ENCODE data around the gene DUOX1.

DUOX1 gene

GRCh38 chr15:45168751-45169551 lies 39.2 kb downstream of the DUOX1 start:
- no peak for DNase-seq (ENCODE audit: low read depth in 3 of 3)

GRCh38 chr15:45169608-45170480 lies 40.0 kb downstream of the DUOX1 start:
- DNase-seq (ENCODE audit: low read depth in 3 of 3), result no peak

DNA sequence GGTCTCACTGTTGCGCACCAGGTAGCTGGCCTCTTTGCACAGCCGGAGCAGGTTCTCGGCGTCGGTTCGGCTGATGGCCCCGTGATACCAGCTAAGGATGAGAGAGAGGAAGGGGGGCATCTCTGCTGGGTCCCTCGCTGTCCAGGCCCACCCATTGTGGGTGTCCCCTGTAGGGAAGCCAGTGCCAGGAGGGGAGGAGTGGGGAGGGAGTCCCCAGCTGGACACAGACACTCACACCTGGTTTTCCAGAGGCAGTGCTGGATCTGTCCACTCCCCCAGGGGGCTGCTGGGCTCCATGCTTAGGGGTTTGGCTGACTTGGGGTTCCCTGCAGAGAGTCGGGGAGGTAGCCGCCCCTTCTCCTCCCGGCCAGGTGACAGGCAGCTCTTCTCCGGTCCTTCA lies 42.1 kb downstream of the DUOX1 start:
- no peak for DNase-seq (ENCODE audit: low read depth in 3 of 3)

- DNase-seq (ENCODE audit: low read depth in 3 of 3), result no peak
Measured at GRCh38 chr15:45174069-45174468, 44.3 kb downstream of the DUOX1 start.

DNA sequence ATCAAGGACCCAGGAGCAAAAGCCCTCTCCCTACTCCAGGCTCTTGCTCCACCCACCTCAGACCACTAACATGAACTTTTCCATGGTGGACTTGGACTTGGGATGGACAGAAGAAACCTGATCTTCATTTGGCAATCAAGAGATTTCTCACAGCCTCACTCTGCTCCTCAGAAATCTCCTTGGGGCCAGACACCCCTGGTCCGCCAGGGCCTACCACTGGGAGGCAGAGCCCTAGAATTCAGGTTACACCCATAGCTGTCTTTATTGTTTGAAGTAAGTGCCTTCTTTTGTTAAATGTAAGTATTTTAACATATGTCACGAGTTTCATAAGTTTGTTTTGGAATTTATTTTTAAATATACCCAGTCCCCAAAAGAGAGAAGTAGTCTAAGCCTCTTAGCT lies 44.8 kb downstream of the DUOX1 start:
- no peak for DNase-seq (ENCODE audit: low read depth in 3 of 3)

DNA sequence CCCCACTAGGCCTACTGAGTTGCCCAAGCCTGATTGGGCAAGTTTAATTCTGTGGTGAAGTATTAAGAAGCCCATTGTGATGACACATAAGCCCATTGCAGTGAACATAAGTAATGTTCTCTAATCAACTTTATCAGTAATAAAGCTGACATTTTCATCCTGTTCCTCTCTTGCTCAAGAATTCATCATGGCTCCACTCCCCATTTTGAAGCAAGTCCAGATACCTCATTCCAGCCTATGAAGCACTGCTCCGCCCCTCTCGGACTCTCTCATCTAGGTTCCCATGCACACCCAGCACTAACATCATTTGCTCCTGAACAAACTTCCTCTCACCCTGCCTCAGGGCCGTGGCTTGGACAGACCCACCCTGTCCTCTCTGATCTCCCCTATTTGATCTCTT lies 47.5 kb downstream of the DUOX1 start:
- DNase-seq (ENCODE audit: low read depth in 3 of 3), result no peak

DNA sequence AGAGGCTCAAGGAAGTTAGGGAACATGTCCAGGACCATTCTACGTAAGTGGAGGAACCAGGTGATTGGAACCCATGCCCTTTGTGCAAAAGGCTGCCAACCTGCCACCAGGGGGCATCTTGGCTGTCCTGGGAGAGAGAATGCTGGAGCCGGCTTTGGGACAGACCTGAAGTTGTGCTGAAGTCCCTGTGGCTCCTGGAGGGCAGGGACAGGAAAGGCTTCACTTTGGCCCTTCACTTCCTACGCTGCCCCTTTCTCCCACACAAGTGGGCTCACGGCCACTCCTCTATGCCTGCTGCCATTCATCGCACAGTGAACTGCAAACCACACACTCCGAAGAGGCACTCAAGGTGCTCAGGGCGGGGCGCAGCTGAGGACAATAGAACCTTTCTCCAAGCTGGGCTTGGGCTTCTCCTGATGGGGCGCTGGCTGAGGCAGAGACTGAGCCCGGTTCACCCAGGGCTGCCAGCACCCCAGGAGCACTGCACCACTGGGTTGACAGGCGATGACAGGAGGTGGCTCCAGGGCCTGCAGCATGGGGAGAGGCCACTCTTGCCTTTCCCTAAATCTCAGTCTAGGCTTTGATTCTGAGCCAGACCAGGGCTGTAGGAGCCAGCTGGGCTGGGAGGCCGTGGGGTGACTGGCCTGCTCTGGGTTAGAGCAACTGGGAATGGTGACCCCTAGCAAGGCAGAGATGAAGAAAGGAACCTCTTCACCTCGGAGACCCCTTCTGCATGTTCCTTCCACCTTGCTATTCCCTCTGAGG lies 49.6 kb downstream of the DUOX1 start:
- DNase-seq (ENCODE audit: low read depth in 3 of 3), result peak in 2 of 3 experiments; percentile 28 to 40

GRCh38 chr15:45180201-45180600 lies 50.4 kb downstream of the DUOX1 start:
- no peak for DNase-seq (ENCODE audit: low read depth in 3 of 3)

- no peak for DNase-seq (ENCODE audit: low read depth in 3 of 3)
Measured at GRCh38 chr15:45180648-45181436, 51.0 kb downstream of the DUOX1 start.

DNA sequence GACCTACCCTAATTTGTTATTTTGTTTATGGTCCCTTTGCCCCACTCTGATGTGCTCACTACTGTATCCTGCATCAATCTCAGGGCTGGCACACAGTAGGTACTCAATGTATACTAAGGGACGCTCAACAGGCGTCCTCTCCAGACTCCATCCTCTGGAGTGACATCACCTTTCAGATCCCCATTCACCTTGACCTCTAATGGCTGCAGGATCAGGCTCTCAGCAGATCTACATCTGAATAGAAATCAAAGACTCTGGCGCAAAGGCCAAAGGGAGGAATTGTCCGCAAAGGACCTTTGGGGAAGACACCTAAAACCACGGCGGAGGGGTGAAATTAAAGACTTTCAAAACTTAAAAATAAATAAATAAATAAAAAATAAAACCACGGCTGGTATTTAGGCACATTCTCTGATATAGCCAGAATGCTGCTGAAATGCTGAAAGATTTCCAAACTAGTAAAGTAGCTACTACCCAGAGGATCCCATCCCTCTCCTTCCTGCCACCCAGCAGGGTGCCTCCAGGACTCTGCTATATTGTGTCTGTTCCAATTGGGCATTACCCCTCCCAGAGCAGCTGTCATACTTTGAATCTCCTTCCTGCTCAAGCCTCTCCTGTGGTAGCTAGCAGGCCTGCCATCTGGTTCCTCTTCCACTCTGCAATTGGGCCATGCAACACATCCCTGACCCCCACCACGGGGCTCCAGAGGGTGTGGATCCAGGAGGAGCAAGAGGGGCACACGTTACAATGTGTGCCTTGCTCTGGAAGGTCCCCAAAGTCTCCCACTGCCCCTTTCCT lies 51.9 kb downstream of the DUOX1 start:
- DNase-seq (ENCODE audit: low read depth in 3 of 3), result no peak

- no peak for DNase-seq (ENCODE audit: low read depth in 3 of 3)
Measured at GRCh38 chr15:45182996-45183395, 53.2 kb downstream of the DUOX1 start.

DNA sequence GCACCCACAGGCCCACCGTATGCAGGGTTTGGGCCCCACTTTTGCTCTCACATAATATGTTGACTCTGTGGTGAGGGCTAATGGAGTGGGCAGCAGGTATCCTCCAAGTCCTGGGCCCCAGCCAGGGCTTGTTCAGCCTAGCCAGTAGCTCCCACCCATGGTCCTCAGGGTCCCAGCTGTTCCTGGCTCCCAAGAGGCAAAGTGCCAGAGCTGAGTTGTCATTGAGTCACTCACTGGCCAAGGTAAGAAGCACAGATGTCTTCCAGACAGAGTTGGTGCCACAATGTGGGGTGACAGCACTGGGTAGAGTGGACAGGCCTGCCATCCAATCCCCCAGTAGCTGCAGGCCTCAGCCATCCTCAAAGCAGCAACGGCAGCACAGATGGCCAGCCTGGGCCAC lies 53.7 kb downstream of the DUOX1 start:
- no peak for DNase-seq (ENCODE audit: low read depth in 3 of 3)

DNA sequence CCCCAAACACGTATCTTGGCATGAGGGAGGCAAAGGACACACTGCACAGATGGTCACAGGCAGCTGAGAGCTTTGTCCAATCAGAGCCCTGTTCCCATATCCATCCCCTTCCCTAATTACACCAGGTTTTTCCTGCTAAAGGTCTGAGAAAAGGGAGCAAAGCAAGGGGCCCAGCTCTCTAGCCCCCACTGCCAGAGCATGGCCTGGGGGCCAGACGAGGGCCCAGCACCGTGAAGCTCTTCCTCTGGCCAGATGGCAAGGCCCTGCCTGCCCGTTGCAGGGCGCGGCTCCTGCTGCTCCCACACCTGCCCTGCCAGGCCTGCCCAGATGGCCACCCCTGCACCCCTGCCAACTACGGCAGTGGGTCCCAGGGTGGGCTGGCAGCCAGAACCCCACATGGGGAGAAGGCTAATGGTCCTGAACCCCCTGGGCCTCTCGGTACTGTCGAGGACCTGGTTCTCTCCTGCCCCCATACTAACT lies 54.8 kb downstream of the DUOX1 start:
- no peak for DNase-seq (ENCODE audit: low read depth in 3 of 3)

- no peak for DNase-seq (ENCODE audit: low read depth in 3 of 3)
Measured at GRCh38 chr15:45185069-45185779, 55.4 kb downstream of the DUOX1 start.

DNA sequence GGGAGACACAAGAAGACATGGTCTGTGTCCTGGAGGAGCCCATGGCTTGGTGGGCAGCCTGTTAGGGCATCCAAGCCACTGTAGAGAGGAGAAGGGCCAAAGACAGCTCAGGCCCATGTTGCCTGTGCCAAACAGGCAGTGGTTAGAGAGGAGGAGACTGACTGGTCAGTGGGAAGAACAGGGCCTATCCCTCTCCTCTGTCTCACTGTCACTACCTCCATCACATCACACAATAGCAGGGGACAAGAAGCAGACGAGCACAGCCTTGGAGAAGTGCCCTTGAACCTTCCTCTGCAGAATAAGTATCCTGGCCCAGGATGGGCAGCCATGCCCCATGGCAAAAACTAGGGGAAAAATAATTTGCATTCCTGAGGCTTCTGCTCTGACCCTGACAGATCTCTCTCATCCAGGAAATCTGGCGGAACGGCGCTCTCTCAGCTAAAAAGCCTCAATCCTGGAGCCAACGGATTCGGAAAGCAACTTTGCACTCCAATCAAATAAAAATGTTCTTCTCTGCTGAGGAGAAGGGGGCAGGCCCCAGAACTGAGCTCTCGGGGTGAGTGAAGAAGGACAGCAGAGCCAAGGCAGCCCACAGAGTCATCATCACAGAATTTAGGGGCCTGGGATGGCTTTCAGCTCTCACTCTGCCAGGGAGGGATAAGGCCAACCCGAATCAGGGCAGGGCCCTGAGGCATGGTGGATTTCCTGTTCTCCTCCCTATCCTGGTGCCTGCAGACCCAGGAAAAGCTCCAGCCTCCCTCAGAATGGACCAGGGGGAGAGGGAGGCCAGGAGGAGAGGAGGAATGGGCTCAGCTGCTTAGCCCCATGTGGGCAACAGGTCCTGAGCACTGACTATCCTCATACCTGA lies 56.3 kb downstream of the DUOX1 start:
- DNase-seq (ENCODE audit: low read depth in 3 of 3), result no peak

- no peak for DNase-seq (ENCODE audit: low read depth in 3 of 3)
Measured at GRCh38 chr15:45186771-45187577, 57.2 kb downstream of the DUOX1 start.

GRCh38 chr15:45187578-45187893 lies 57.7 kb downstream of the DUOX1 start:
- no peak for DNase-seq (ENCODE audit: low read depth in 3 of 3)

All from stimulated activated CD4-positive, alpha-beta T cell treated with anti-CD3 and anti-CD28 coated beads, TNF-alpha, amount 100 ng/mL, for 24 hours (primary cell).